Bronchial epithelial cell (primary cell): ENCODE data around the gene SULT2B1. TPM values are rescaled to one million over a fixed set of nuclear protein-coding genes. Genes with fewer than 3 reads are reported as not detected.
A peak's percentile ranks its signal among the peaks of the same experiment; 100 is the strongest.

ENCODE experiments used
- DNase-seq: peaks from one replicate; pipeline ENCODE4 v3.0.0-alpha.2; 2010; ENCODE audit warnings: low read depth
- FAIRE-seq: peaks from 2 replicates; lab custom pipeline; 2011; peaks lifted over from hg19 to GRCh38; lab: Jason Lieb, UNC
- H3K27me3 ChIP-seq: 2 replicates; pipeline ENCODE4 v1.5.1; 2011; ENCODE audit warnings: low read length; ENCODE audit not compliant: control insufficient read depth, insufficient read depth
- H3K36me3 ChIP-seq: 2 replicates; pipeline ENCODE4 v1.5.1; 2011; ENCODE audit warnings: low read length; ENCODE audit not compliant: control insufficient read depth, insufficient read depth
- H3K4me3 ChIP-seq: 2 replicates; pipeline ENCODE4 v1.5.1; 2011; ENCODE audit warnings: mild to moderate bottlenecking, low read depth, low read length, control low read depth
- total RNA-seq: library from RNA; depleted of rRNA; stranded (reverse); fragments of >200 nt; gene quantifications from 2 replicates; pipeline ENCODE4 v1.2.1, GENCODE V29; 2014
- TF ChIP-seq, protein P1 (sequence below): IDR thresholded peaks from 2 replicates; pipeline ENCODE4 v1.5.1; 2011; ENCODE audit warnings: mild to moderate bottlenecking, moderate library complexity, low read length, control low read depth, inconsistent platforms; ENCODE audit not compliant: insufficient read depth, severe bottlenecking

SULT2B1 gene
- total RNA-seq, 1 donor from 2014 or later, result 3.4 TPM

DNA sequence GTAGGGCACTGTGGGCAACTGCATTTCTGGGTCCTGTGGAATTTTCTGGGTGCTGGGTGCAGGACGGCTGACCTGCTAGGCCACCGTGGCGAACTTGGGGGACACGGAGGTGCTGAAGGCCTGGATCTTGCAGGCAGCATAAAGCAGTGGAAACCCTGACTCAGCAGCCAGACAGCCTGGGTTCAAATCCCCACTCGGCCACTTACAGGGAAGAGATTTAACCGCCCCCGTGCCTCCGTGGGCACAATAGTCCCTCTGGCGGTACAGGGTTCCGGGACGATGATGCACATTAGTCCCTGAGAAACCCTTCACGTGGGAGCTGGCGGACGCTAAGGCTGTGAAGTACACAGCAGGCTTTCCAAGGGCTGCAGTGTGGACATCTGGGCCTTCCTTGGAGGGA, 59.9 kb downstream of the SULT2B1 start:
- TF ChIP-seq, protein P1, sequence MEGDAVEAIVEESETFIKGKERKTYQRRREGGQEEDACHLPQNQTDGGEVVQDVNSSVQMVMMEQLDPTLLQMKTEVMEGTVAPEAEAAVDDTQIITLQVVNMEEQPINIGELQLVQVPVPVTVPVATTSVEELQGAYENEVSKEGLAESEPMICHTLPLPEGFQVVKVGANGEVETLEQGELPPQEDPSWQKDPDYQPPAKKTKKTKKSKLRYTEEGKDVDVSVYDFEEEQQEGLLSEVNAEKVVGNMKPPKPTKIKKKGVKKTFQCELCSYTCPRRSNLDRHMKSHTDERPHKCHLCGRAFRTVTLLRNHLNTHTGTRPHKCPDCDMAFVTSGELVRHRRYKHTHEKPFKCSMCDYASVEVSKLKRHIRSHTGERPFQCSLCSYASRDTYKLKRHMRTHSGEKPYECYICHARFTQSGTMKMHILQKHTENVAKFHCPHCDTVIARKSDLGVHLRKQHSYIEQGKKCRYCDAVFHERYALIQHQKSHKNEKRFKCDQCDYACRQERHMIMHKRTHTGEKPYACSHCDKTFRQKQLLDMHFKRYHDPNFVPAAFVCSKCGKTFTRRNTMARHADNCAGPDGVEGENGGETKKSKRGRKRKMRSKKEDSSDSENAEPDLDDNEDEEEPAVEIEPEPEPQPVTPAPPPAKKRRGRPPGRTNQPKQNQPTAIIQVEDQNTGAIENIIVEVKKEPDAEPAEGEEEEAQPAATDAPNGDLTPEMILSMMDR, result no peak
- Histone ChIP-seq H3K27me3 (no peaks in the 10 kb centered on the region), H3K4me3 (no peak overlapping the region), H3K36me3 (peaks cover 17% of the 10 kb centered on the region)
- DNase-seq (no peak), FAIRE-seq (no peak)

DNA sequence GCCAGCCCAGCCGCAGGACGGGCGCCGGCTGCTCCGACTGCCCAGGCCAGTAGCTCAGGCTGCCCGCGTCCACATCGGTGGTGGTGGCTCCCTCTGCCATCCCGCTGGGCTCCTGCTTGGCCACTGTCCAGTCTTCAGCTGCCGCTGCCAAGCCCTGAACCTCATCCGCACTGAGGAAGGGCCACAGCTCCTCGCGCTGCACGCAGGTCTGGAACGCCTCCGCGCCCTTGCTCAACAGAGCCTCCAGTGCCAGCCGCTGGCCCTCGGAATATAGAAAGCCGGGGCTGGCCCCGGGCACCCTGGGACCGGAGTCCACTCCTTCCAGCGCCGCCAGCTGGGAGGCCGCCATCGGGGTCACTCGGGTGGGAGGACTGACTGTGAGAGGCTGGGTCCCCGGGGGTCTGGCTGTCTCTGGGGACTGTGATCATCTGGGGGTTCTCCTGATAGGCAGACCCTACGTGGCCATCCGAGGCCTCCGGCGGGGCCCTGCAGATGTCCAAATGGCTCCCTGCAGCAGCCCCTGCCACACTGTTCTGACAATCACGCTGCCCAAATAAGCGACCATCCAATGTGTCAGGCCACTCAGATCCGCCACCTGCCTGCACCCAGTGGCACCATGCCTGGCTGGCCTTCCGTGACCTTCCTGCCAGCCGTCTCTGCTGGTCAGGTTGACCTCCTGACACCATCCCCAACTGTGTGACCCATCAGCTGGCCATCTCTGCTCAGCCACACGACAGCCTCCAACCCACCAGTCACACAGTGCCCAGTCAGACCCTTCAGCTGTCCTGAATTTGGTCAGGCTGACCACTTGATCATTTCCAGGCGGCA, 61.3 kb downstream of the SULT2B1 start:
- no peak for DNase-seq
- TF ChIP-seq, protein P1, result no peak
- FAIRE-seq, result no peak

DNA sequence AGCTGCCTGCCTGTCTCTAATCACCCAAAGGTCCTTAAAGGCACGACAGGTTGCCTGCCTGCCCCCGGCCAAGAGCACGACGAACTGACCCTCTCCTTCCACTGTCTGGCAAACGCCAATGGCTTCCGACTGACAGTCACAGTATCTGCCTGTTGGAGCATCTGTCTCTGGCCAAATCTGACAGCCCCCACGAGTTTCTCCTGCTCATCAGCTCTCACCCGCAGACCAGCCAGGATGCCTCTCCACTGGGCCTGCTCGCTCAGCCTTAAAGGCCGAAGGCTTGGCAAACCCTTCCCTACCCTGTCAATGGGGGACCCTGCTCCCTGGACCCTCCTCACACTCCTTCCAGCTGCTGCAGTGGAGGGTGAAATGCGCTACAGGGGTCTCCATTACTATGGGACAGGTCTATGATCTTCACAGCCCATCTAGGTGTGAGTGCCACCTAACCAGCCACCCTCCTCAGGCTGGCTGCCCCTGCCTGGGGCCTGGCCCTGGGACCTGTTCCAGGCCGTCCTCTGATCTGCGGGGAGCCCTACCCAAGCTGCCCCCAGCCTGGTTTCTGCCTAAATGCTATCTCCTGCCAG, 62.0 kb downstream of the SULT2B1 start:
- Histone ChIP-seq H3K27me3 (no peaks in the 10 kb centered on the region), H3K4me3 (peak overlapping the region; percentile 40), H3K36me3 (peaks cover 28% of the 10 kb centered on the region)
- TF ChIP-seq, protein P1, result no peak
- FAIRE-seq (no peak), DNase-seq (no peak)

More for the DNA sequence above, 61.3 kb downstream of the SULT2B1 start:
- H3K36me3 ChIP-seq, result peaks cover 28% of the 10 kb centered on the region
- H3K27me3 ChIP-seq, result no peaks in the 10 kb centered on the region
- H3K4me3 ChIP-seq, result no peak overlapping the region

DNA sequence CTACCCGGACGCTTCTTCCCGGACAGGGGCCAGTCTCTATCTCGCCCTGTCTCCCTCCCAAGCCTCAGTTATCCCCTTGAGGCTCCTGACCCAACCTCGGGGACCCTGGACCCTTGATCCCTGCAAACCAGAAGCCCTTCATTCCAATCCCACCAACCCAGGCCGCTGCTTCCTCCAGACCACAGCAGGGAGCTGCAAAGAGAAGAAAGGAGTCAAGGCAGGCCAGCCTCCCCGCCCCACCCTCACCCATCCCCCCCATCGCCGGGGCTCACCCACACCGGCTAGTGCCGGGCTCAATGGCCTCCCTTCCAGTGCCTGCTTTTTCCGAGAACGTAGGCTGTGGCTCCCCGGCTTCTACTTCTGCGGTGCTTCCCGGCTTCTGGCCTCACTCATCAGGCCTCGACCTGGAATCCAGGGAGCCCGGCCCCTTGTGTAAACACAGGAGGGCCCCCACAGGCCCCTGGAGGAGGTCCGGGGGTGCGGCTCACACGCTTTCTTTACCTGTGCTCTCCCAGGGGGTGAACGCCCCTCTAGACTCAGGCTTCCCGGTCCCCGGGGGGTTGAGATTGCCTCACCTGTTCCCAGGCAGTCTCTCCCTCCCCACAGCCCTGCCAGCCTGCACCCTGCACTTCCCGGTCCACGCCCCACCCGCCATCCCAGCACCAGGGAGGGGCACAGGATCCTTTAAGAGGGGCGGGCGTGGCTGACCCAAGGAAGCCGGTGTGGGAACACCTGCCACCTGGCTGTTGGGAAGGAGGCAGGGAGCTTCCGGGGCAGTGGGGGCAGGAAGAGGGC, 62.7 kb downstream of the SULT2B1 start, which contains the start of gene FAM83E:
Gene FAM83E, minus strand, starts transcription at position 641 of the 795 bp plus-strand sequence. CDS start 1,704 bp downstream, outside the sequence.
- no peaks in the 10 kb centered on the region for H3K27me3 ChIP-seq
- peak within 1 kb of the TSS; percentile 40 for H3K4me3 ChIP-seq
- peaks cover 28% of the 10 kb centered on the region for H3K36me3 ChIP-seq
- peak; percentile 70 for DNase-seq
- FAIRE-seq, result no peak
- TF ChIP-seq, protein P1, result peak; percentile 28

DNA sequence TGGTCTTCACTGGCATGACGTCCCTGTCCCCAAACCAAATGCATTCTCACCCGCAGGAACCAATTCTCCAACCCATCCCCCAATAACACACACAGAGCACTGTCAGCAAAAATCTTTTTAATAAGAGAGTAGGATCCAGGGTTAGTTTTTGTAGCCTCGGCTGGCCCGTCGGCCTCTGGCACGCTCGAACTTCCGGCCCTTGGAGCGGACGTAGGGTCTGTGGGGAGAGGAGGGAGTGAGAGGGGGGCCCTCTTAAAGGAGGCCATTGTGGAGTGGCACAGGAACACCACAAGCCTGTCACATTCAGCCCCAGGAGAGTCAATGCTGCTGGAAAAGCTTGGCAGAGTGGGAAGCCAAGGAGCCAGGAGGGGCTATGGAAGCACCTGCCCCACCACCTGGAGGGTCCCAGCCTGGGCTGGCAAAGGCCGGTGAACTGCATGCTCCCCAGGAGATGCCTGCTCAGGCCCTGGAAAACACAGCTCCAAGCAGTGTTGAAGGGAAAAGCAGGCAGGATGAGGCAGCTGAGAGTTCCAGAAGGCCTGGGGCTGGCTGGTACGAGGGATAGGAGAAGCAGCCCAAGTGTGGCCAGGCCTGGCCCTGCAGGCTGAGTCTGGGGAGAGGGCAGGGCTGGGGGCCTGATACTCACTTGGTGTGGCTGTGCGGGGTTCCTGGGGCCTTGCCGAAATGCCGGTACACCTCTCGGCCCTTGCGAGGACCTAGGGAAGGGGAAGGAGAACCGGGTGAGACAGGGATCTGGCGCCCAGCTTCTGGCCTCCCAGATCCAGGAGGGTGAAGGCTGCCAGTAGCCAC, 63.5 kb downstream of the SULT2B1 start:
- no peak for FAIRE-seq
- Histone ChIP-seq H3K27me3 (no peaks in the 10 kb centered on the region), H3K36me3 (peaks cover 28% of the 10 kb centered on the region), H3K4me3 (peak overlapping the region; percentile 40)
- no peak for DNase-seq
- TF ChIP-seq, protein P1, result no peak
